ENCODE results near the gene HNRNPA0.

DNA sequence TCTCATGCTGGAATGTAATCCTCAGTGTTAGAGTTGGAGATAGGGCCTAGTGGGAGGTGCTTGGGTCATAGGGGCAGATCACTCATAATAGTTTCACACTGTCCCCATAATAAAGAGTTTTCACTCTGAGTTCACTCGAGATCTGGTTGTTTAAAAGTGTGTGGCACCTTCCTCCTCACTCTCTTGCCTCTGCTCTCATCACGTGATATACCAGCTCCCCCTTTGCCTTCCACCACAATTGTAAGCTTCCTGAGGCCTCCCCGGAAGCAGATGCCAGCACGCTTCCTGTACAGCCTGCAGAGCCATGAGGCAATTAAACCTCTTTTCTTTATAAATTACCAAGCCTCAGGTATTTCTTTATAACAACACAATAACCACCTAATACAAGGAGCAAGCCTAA, 14.4 kb downstream of the HNRNPA0 start:
- TF ChIP-seq, protein P1, sequence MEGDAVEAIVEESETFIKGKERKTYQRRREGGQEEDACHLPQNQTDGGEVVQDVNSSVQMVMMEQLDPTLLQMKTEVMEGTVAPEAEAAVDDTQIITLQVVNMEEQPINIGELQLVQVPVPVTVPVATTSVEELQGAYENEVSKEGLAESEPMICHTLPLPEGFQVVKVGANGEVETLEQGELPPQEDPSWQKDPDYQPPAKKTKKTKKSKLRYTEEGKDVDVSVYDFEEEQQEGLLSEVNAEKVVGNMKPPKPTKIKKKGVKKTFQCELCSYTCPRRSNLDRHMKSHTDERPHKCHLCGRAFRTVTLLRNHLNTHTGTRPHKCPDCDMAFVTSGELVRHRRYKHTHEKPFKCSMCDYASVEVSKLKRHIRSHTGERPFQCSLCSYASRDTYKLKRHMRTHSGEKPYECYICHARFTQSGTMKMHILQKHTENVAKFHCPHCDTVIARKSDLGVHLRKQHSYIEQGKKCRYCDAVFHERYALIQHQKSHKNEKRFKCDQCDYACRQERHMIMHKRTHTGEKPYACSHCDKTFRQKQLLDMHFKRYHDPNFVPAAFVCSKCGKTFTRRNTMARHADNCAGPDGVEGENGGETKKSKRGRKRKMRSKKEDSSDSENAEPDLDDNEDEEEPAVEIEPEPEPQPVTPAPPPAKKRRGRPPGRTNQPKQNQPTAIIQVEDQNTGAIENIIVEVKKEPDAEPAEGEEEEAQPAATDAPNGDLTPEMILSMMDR (IDR thresholded peaks at IDR 0.05 in 8 of 11, conservative IDR thresholded peaks at IDR 0.05 in 3 of 11), result no peak
- no peak for TF ChIP-seq POLR2A (IDR thresholded peaks at IDR 0.05)

Measured in spleen (tissue), 7 donors.